GM23248 (cell line): ENCODE data around the gene HAT1.

Experiments used
- EZH2 ChIP-seq: fragments of 200-600 bp; sonication (generic); IDR thresholded peaks from 2 replicates; pipeline ENCODE4 v1.6.1; 2018; ENCODE audit warnings: antibody characterized with exemption, mild to moderate bottlenecking; ENCODE audit not compliant: insufficient read depth, poor library complexity, severe bottlenecking
- EZH2phosphoT487 ChIP-seq: fragments of 200-600 bp; sonication (generic); IDR thresholded peaks from 2 replicates; pipeline ENCODE4 v1.6.1; 2018; ENCODE audit warnings: antibody characterized with exemption, moderate library complexity, mild to moderate bottlenecking, low read depth; ENCODE audit not compliant: insufficient read depth

DNA sequence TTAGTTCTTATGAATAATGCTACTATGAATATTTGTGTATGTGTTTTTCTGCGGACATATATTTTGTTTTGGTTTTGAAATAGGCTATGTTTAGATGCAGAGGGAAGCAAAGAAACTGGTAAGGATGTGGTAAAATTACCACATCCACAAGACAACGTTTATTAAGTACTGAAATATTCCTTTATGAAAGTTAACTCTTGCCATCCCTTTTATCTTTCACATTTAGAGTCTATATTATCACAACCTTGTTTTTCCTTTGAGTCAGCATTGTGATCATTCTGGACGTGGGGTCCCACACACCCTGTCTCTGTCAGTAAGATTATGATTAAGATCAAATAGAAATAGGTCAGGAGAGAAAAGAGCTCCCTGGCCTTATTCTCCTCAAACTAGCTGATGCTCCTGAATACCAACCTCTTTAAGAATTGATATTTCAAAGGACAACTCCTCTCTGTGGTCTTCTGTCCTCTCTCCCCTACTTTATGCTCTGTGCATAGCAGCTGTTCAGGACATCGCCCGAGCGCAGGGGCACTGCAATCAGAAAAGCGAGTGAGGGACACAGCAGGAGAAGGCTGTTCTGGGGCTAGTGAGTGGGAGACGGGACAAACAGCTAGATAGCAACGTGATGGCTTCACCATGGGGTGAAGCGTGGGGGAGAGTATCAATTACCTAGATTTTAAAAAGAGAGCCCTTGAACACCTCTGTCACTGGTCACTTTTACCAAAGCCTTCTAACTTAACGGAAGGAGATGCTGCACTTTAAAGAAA is 89.7 kb downstream of the HAT1 start:
- TF ChIP-seq EZH2, result no peak
- no peak for TF ChIP-seq EZH2phosphoT487
